Ascending aorta (tissue), 2 donors: Measurements from ENCODE around the gene FBL. TPM values are rescaled to one million over a fixed set of nuclear protein-coding genes. Genes with fewer than 3 reads are reported as not detected.

Experiments
- DNase-seq, 2 donors: peaks; one replicate each; pipeline ENCODE4 v3.0.0-alpha.2; 2019; ENCODE audit warnings: low spot score in 2 of 2
- H3K27ac ChIP-seq, 2 donors: fragments of 200-600 bp; sonication (generic); one replicate each; pipeline ENCODE4 v1.5.1; 2016 to 2017; ENCODE audit warnings: mild to moderate bottlenecking in 1 of 2
- H3K27me3 ChIP-seq: fragments of 200-600 bp; sonication (generic); one replicate; pipeline ENCODE4 v1.5.1; 2017
- H3K36me3 ChIP-seq, 2 donors: fragments of 200-600 bp; sonication (generic); one replicate each; pipeline ENCODE4 v1.5.1; 2016
- H3K4me1 ChIP-seq, 2 donors: fragments of 200-600 bp; sonication (generic); one replicate each; pipeline ENCODE4 v1.5.1; 2016 to 2017; ENCODE audit warnings: mild to moderate bottlenecking in 1 of 2
- H3K4me3 ChIP-seq, 2 donors: fragments of 200-600 bp; sonication (generic); one replicate each; pipeline ENCODE4 v1.5.1; 2016 to 2017; ENCODE audit warnings: mild to moderate bottlenecking in 1 of 2
- H3K9me3 ChIP-seq, 2 donors: fragments of 200-600 bp; sonication (generic); one replicate each; pipeline ENCODE4 v1.5.1; 2016
- intact Hi-C: fragments of 100-400 bp; cut with DNase I; formaldehyde crosslinking; loops from one replicate; pipeline ENCODE4 v1.15.1; 2023
- total RNA-seq: library from RNA; depleted of rRNA; stranded (reverse); fragments of >200 nt; gene quantifications from one replicate; pipeline ENCODE4 v1.1.0, GENCODE V29; 2016
- TF ChIP-seq, protein P1 (sequence below), 3 experiments: fragments of 200-600 bp in 2 of 3; fragments of 450-650 bp in 1 of 3; sonication (generic) in 2 of 3; IDR thresholded peaks; one replicate each; pipeline ENCODE4 v1.5.1; 2016 to 2019; ENCODE audit warnings: antibody characterized with exemption in 3 of 3, mild to moderate bottlenecking in 1 of 3, moderate library complexity in 1 of 3

FBL gene
- total RNA-seq, 1 donor from 2014 or later, result 92.1 TPM

DNA sequence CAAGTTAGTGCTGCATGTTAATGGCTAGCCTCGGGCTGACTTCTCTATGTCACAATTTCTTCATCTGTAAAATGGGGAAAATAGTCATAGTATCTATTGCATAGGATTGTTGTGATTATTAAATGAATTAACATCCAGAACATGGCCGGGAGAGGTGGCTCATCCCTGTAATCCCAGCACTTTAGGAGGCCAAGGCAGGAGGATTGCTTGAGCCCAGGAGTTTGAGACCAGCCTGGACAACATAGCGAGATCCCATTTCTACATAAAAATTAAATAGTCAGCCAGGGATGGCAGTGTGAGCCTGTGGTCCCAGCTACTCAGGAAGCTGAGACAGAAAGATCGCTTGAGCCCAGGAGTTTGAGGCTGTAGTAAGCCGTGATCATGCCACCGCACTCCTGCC lies 21.8 kb upstream of the FBL start:
- H3K27me3 ChIP-seq, result no peaks in the 10 kb centered on the region
- H3K36me3 ChIP-seq, result no peaks in the 10 kb centered on the region
- H3K27ac ChIP-seq, result no peak overlapping the region
- H3K4me3 ChIP-seq, result no peak overlapping the region
- no peaks in the 10 kb centered on the region for H3K4me1 ChIP-seq
- H3K9me3 ChIP-seq, result no peaks in the 10 kb centered on the region
- TF ChIP-seq, protein P1, sequence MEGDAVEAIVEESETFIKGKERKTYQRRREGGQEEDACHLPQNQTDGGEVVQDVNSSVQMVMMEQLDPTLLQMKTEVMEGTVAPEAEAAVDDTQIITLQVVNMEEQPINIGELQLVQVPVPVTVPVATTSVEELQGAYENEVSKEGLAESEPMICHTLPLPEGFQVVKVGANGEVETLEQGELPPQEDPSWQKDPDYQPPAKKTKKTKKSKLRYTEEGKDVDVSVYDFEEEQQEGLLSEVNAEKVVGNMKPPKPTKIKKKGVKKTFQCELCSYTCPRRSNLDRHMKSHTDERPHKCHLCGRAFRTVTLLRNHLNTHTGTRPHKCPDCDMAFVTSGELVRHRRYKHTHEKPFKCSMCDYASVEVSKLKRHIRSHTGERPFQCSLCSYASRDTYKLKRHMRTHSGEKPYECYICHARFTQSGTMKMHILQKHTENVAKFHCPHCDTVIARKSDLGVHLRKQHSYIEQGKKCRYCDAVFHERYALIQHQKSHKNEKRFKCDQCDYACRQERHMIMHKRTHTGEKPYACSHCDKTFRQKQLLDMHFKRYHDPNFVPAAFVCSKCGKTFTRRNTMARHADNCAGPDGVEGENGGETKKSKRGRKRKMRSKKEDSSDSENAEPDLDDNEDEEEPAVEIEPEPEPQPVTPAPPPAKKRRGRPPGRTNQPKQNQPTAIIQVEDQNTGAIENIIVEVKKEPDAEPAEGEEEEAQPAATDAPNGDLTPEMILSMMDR (IDR thresholded peaks at IDR 0.05), result no peak
- DNase-seq, result no peak
- intact Hi-C loops, result no loop called here

- TF ChIP-seq, protein P1 (IDR thresholded peaks at IDR 0.05), result no peak
- H3K36me3 ChIP-seq, result no peaks in the 10 kb centered on the region
- no peak overlapping the region for H3K27ac ChIP-seq
Measured at GRCh38 chr19:39867133-39867532, 21.0 kb upstream of the FBL start.

DNA sequence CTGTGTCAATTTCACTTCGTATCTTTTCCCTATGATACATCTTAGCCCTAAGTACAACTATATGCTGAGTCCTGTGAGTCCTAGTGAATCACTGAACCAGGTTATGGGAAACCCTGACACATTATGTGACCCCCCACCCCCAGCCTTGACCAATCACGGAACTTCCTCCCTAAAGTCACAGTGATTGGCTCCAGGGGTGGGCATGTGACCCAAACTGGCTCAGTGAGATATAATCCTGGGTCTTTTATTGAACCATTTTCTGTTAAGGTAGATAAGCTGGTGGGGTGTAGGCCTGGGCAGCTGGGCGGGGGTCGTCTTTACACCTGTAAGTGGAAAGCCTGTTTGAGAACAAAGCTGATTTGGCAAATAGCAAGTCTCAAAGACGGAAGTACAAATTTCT lies 19.8 kb upstream of the FBL start:
- H3K27ac ChIP-seq, result no peak overlapping the region
- no peaks in the 10 kb centered on the region for H3K4me1 ChIP-seq
- DNase-seq, result no peak
- H3K27me3 ChIP-seq, result no peaks in the 10 kb centered on the region
- H3K4me3 ChIP-seq, result no peak overlapping the region
- intact Hi-C loops, result no loop called here
- H3K36me3 ChIP-seq, result no peaks in the 10 kb centered on the region
- H3K9me3 ChIP-seq, result no peaks in the 10 kb centered on the region
- TF ChIP-seq, protein P1 (IDR thresholded peaks at IDR 0.05), result no peak

More at GRCh38 chr19:39867133-39867532, 21.0 kb upstream of the FBL start:
- H3K4me1 ChIP-seq, result no peaks in the 10 kb centered on the region
- no peak overlapping the region for H3K4me3 ChIP-seq
- no peaks in the 10 kb centered on the region for H3K9me3 ChIP-seq
- DNase-seq, result no peak
- intact Hi-C loops, result no loop called here
- H3K27me3 ChIP-seq, result no peaks in the 10 kb centered on the region

DNA sequence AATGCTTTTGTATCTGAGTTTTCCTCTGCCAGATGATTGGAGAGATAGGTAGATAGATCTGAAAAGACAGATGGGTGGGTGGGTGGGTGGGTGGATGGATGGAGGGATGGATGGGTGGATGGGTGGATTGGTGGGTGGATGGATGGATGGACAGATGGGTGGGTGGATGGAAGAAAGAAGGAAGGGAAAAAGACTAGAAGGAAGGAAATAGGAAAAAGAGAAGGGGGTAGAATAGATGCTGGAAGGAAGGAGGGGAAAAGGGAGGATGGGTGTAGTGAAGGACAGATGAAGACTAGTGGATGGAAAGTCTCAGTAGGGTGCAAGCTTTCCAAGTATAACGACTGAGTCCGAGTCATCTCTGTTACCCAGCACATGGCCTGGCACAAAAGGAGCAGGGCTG lies 19.0 kb upstream of the FBL start:
- Histone ChIP-seq H3K27me3 (no peaks in the 10 kb centered on the region), H3K36me3 (no peaks in the 10 kb centered on the region), H3K9me3 (no peaks in the 10 kb centered on the region), H3K27ac (no peak overlapping the region), H3K4me3 (no peak overlapping the region), H3K4me1 (no peaks in the 10 kb centered on the region)
- no peak for DNase-seq
- TF ChIP-seq, protein P1 (IDR thresholded peaks at IDR 0.05), result no peak
- intact Hi-C loops, result no loop called here

- intact Hi-C loops, result no loop called here
- Histone ChIP-seq H3K4me3 (no peak overlapping the region), H3K4me1 (no peaks in the 10 kb centered on the region), H3K27me3 (no peaks in the 10 kb centered on the region), H3K36me3 (no peaks in the 10 kb centered on the region), H3K27ac (no peak overlapping the region), H3K9me3 (no peaks in the 10 kb centered on the region)
- DNase-seq, result no peak
- TF ChIP-seq, protein P1 (IDR thresholded peaks at IDR 0.05), result no peak
Measured at GRCh38 chr19:39864118-39864517, 17.9 kb upstream of the FBL start.

GRCh38 chr19:39858541-39858940 lies 12.4 kb upstream of the FBL start:
- H3K36me3 ChIP-seq, result no peaks in the 10 kb centered on the region
- H3K27me3 ChIP-seq, result no peaks in the 10 kb centered on the region
- no peak for DNase-seq
- H3K27ac ChIP-seq, result no peak overlapping the region
- H3K9me3 ChIP-seq, result no peaks in the 10 kb centered on the region
- H3K4me1 ChIP-seq, result no peaks in the 10 kb centered on the region
- H3K4me3 ChIP-seq, result no peak overlapping the region
- intact Hi-C loops, result no loop called here
- TF ChIP-seq, protein P1 (IDR thresholded peaks at IDR 0.05), result no peak
